HG03097 (cell line): Measurements from ENCODE around the gene ASIP.
"Not testable (repeated sequence)": the region's sequence is repeated elsewhere in the genome, so short reads cannot be mapped to it uniquely, and the experiment has no call there.

Experiments used
- ATAC-seq: cut with Tn5 transposase; IDR thresholded peaks from one replicate; pipeline ENCODE4 v1.9.1; 2021; ENCODE audit not compliant: unreplicated experiment, low FRiP score

Gene ASIP

DNA sequence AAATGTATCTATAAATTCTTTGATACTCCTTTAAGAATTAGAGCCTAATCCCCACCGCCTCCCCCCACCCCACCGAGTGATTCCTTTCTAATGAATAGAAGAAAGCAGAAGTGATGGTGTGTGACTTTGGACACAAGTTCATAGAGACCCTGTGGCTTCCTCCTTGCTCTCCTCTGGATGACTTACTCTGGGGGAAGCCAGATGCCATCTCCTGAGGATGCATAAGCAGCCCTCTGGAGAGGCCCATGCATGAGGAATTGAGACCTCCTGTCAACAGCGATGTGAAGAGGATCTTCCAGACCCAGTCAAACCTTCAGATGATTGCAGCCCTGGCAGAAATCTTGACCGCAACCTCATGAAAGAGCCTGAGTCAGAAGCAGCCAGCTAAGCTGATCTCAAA is 40.8 kb downstream of the ASIP start:
- no peak for ATAC-seq

DNA sequence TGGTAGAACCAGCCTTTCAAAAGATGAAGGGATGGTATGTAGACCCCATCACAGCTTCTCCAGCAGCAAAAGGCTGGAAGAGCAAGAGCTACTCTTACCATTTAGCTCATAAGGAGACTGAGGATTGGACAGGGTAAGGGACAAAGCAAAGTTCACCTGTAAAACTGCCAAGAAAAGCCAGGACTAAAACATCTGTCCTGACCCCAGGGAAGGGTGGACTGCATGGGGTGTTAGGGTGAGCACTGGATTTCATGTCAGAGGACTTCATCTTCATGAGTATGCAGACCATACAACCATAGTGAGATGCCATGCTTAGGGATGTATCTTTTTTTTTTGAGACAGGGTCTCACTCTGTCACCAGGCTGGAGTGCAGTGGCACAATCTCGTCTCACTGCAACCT is 42.6 kb downstream of the ASIP start:
- no peak for ATAC-seq

- no peak for ATAC-seq
These were observed 44.2 kb downstream of the ASIP start for GRCh38 chr20:34285450-34285849.

GRCh38 chr20:34287500-34287899 is 46.3 kb downstream of the ASIP start:
- not testable (repeated sequence) for ATAC-seq

GRCh38 chr20:34290471-34290870 is 49.2 kb downstream of the ASIP start:
- no peak for ATAC-seq

GRCh38 chr20:34292496-34292895 is 51.3 kb downstream of the ASIP start:
- ATAC-seq = no peak

- no peak for ATAC-seq
These were observed 51.9 kb downstream of the ASIP start for GRCh38 chr20:34293119-34293518.

GRCh38 chr20:34293589-34293988 is 52.4 kb downstream of the ASIP start:
- no peak for ATAC-seq

DNA sequence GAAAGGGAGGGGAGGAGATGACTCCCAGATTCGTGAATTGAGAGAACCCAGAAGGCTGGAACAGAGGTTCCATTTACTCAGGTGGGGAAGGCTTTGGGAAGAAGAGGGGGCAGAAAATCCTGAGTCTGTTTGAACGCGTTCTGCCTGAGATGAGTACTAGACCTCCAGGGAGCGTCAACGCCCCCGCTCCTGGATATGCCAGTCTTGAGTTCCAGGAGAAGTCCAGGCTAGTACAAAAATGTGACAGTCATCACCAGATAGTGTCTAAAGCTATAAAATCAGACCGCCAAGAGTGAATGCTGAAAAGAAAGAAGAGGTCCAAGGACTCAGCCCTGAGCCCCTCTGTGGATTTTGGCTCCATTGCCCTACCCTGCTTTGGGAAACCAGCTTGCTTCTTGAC is 53.3 kb downstream of the ASIP start:
- no peak for ATAC-seq

DNA sequence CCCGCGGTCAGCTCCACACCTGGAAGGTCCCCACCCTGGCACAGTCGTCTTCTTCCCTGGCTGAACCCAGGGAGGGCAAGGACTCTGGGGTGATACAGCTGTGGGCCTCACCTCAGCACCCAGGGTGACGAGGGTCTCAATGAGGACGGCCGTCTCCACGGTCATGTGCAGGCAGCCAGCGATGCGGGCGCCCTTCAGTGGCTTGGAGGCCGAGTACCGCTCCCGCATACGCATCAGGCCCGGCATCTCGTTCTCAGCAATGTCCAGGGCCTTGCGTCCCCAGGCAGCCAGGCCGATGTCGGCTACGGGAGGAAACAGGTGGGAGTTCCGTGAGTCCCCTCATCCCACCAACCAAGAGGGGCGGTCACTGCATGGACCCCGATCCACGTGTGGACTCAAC is 54.1 kb downstream of the ASIP start:
- no peak for ATAC-seq

DNA sequence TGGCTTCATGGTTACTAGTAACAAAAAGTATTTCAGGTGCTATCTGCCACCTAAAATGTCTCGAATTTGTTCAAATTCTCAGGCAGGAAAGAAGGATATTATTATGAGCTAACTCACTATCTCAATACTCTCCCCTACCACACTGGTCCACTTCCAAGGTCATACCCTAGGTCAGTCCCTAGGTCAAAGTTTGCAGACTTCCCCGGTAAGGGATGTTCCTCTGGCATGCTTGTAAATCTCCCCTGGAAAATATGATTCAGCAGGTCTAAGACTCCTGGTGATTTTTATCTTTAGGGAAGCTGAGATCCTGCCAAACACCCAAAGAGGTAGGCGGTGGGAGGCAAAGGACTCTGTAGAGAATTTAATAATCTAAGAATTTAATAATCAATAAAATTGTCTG is 55.2 kb downstream of the ASIP start:
- ATAC-seq = no peak

GRCh38 chr20:34298294-34298784 is 57.1 kb downstream of the ASIP start:
- not testable (repeated sequence) for ATAC-seq

GRCh38 chr20:34299556-34300255 is 58.5 kb downstream of the ASIP start:
- no peak for ATAC-seq

DNA sequence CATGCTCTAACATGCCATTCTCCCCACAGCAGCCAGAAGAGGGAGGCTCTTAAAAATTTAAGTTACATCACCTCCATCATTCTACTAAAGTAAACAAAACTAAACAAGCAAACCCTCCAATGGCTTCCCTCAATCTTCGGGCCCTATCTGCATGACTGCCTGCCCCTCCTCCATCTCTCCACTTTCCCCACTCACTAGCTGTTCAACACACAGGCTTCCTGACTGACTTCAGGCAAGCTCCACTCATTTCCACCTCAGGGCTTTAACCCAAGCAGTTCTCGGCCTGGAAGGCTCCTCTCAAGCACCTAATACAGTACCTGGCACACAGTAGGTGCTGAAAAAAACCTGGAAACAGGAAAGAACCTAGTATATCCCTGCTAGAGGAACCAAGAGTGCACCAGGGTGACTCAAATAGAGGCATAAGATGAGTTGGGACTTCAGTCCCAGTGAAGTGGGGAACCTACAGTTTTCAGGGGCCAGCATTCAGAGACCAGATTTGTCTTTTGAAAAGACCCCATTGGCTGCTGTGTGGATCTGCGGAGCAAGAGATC is 59.1 kb downstream of the ASIP start:
- no peak for ATAC-seq

DNA sequence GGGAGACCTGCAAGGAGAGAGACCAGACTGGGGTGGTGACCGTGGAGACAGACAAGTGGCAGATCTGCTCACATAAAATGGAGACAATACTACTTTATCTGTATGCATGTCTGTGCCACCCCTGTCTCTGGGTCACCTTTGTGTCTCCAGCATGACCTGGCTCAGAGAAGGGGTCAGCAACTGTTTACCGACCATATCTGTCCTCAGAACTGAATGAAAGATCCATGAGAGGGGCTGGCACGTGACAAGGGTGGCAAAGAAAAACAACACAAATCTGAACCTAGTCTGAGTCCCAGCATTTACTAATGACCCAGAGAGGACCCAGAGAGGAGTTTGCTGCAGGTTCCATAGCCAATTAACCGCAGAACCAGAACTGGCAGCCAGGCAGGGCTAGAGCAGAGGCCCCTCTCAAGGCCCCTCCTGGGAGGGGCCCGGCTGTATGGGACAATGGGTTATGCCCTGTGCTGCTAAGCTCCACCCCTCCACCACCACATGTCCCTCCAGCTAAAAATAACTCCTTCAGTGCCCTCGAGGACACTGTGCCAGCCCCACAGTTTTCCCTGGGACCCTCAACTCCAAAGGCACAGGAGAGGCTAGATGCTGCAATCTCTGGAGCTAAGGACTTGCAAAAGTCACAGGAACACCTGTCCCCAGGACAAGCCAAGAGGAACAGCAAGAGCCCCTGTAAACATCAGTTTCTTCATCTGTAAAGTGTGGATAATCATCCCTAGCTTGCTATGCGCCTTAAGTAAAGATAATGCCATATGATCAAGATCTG is 59.8 kb downstream of the ASIP start:
- ATAC-seq = no peak

DNA sequence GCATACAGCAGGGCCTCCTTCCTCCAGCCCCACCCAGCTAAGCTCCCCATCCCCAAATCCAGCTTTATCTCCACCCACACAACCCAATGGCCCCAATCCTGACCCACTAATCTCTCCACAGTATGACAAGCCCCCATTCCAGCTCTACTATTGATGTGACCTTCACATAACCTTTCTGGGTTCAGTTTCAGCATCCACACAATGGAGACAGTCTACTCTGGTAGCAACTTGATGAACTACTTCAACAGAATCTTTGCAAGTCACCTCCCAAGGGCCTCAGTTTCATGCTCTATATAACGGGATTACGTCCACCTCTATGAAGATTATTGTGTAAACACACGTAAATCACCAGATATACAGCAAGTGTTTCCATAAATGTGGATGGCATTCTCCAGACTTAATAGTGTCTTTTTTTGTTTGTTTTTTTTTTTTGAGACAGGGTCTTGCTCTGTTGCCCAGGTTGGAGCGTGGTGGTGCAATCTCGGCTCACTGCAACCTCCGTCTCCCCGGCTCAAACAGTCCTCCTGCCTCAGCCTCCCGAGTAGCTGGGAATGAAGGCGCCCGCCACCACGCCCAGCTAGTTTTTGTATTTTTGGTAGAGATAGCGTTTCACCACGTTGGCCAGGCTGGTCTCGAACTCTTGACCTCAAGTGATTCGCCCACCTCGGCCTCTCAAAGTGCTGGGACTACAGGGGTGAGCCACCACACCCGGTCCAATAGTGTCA is 60.5 kb downstream of the ASIP start:
- ATAC-seq = no peak

- ATAC-seq = no peak
These were observed 61.1 kb downstream of the ASIP start for GRCh38 chr20:34302312-34302722.

GRCh38 chr20:34302723-34303533 is 61.7 kb downstream of the ASIP start, which contains the start of gene AHCY:
Gene AHCY (minus strand): TSS chr20:34303355. CDS start chr20:34303270, 85 bp downstream.
- peak; percentile 85 for ATAC-seq

- no peak for ATAC-seq
These were observed 64.4 kb downstream of the ASIP start for GRCh38 chr20:34305333-34306230.
